OCI-LY7 (cell line): ENCODE measurements around the gene CPB2.

Source experiments
- EZH2phosphoT487 ChIP-seq: fragments of 200-600 bp; sonication (generic); IDR thresholded peaks from 2 replicates; pipeline ENCODE4 v1.6.1; 2018; ENCODE audit warnings: low read depth, borderline replicate concordance, mild to moderate bottlenecking, mixed run types, antibody characterized with exemption, low read length, moderate library complexity, mixed read lengths
- TF ChIP-seq, protein P1 (sequence below): fragments of 200-600 bp; sonication (generic); conservative IDR thresholded peaks from 2 replicates; pipeline ENCODE4 v1.5.1; 2014; ENCODE audit warnings: mild to moderate bottlenecking, antibody characterized with exemption, low read length, moderate library complexity, mixed read lengths

DNA sequence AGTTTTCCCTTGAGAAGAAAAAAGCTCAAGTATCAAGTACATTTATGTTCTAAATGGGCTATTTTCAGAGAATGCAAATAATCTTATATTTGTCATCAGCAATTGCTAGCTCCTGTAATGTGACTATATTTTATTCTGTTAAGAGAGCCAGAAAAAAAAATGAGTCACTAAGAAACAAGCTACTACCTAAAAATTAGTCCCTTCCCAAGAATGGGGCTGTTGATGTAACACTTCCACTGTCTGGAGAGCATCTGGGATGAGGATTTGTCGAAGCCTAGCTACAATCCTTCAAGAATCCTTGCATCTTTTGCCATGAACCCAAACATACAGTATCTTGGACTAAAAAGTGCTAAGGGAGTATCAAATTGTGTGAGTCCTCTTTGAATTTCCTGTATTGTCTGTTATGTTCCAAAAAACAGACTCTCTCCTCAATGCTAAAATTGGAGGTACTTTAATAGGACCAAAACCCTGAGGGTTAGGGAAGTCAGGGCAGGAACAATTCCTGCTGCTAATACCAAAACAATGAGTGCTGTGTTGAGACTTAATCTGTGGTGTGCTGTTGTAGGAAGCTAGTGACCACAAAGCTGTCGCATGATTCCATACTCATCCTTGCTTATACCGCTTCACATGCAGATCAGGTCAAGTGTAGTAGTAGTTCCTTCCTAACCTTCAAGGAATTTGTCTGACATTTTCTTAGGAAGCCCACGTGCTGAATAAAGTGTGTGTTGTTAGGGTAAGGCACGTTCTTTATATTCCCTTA, 47.4 kb downstream of the CPB2 start:
- TF ChIP-seq, protein P1, sequence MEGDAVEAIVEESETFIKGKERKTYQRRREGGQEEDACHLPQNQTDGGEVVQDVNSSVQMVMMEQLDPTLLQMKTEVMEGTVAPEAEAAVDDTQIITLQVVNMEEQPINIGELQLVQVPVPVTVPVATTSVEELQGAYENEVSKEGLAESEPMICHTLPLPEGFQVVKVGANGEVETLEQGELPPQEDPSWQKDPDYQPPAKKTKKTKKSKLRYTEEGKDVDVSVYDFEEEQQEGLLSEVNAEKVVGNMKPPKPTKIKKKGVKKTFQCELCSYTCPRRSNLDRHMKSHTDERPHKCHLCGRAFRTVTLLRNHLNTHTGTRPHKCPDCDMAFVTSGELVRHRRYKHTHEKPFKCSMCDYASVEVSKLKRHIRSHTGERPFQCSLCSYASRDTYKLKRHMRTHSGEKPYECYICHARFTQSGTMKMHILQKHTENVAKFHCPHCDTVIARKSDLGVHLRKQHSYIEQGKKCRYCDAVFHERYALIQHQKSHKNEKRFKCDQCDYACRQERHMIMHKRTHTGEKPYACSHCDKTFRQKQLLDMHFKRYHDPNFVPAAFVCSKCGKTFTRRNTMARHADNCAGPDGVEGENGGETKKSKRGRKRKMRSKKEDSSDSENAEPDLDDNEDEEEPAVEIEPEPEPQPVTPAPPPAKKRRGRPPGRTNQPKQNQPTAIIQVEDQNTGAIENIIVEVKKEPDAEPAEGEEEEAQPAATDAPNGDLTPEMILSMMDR = no peak
- no peak for TF ChIP-seq EZH2phosphoT487
